GM15510 (cell line): Measurements from ENCODE around the gene GRIK4.
A peak's percentile ranks its signal among the peaks of the same experiment; 100 is the strongest.

Source experiments
- POLR2A ChIP-seq: IDR thresholded peaks from 3 replicates; pipeline ENCODE4 v1.6.1; 2011; ENCODE audit warnings: borderline replicate concordance; ENCODE audit not compliant: insufficient read length; ENCODE audit errors: extremely low read depth

Gene GRIK4

GRCh38 chr11:121023848-121024751 lies 512.6 kb downstream of the GRIK4 start, which contains the start of gene TBCEL:
Gene TBCEL (plus strand): TSS chr11:121024102. CDS start chr11:121045691, 21,589 bp downstream.
- TF ChIP-seq POLR2A = peak; percentile 60

- no peak for TF ChIP-seq POLR2A
These were observed 513.4 kb downstream of the GRIK4 start for GRCh38 chr11:121024989-121025388.

DNA sequence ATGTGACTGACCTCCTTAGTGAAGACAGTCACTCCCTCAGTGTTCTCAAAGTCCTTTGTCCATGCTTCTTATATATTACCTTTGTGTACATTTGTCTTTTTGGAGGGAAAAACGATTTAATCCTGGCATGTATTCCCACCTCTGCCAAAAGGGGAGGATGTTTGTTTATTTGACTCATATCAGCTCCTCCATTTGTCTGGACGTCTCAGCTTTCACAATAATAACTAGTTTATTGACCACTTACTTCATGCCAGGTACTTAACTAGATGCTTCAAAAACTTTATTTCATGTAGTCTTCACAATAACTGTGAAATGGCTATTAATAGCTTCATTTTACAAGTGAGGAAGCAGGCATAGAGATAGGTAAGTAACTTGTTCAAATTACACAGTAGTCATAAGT lies 517.6 kb downstream of the GRIK4 start:
- no peak for TF ChIP-seq POLR2A

DNA sequence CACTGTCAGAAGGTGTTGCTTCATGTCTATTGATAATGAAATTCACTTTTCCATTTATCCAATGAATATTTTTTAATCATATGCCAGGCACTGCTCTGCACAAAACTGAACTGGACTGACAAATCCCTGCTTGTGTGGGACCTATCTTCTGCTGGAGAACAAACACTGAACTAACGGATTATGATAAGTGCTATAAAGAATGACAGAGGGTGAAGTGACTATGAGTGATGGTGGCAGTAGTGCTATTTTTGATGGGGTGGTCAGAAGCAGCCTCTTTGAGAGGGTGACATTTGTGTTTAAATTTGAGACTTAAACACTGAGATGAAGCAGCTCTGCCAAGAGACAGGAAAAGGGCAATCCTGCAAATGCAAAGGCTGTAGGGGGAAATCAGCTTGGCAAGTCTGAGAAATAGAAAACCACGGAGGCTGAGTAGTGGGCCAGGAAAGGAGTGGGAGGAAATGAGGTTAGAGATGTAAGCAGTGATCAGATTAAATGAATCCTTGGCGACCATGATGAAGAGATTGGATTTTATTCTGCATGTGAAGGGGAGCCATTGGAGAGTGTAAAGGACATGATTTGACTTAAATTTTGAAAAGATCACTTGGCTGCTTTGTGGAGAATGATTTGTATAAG lies 518.4 kb downstream of the GRIK4 start:
- TF ChIP-seq POLR2A = no peak

DNA sequence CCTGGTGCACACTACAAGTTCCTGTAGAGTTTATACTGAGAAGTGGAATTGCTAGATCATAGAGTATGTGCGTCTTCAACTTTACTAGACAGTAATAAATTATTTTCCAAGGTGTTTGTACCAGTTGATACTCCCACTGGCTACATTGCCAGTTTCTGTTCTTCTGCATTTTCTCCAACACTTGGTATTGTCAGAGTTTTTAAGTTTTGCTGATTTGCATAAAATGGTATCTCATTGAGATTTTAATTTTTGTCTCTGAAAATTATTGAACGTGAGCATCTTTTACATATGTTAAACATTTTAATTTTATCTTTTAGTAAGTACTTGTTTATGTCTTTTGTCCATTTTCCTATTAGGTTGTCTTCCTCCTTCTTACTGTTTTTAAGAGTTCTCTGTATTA lies 519.6 kb downstream of the GRIK4 start:
- no peak for TF ChIP-seq POLR2A

GRCh38 chr11:121032546-121032945 lies 521.0 kb downstream of the GRIK4 start:
- TF ChIP-seq POLR2A = no peak

GRCh38 chr11:121033635-121034034 lies 522.1 kb downstream of the GRIK4 start:
- no peak for TF ChIP-seq POLR2A

DNA sequence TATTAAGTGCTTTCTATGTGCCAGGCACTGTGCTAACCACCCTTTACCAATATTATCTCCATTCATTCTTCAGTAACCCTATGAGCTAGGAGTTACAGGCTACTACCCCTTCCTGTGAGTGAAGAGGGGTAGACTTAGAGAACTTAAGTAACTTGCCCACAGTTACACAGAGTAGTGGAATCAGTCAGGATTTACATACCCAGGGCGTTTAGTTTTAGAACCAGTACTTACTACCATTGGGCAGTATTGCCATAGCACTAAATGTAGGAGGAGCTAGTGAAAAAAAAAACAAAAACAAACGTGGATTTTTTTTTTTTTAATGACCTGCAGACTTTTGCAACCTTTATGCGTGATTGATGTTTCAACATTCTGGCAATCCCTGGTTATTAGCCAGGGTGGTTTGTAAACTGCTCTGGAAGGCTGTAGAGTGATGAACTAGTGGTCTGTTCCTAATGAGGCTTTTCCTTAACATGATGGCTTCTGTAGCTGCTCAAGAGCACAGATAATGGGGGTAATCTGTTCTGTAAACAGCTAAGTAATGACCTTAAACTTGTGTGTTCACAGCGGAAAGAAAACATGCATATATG lies 523.7 kb downstream of the GRIK4 start:
- TF ChIP-seq POLR2A = no peak

- TF ChIP-seq POLR2A = no peak
These were observed 524.2 kb downstream of the GRIK4 start for GRCh38 chr11:121035780-121036179.

GRCh38 chr11:121037016-121037415 lies 525.5 kb downstream of the GRIK4 start:
- no peak for TF ChIP-seq POLR2A
